Esophagus squamous epithelium (tissue), 4 donors: ENCODE data around the gene SPA17.

Source experiments
- CTCF ChIP-seq, 6 experiments: fragments of 450-650 bp in 4 of 6; fragments of 200-600 bp in 2 of 6; sonication (generic) in 2 of 6; IDR thresholded peaks; one replicate each; pipeline ENCODE4 v1.5.1; 2016 to 2019; ENCODE audit warnings: antibody characterized with exemption in 6 of 6, mild to moderate bottlenecking in 4 of 6, moderate library complexity in 4 of 6
- POLR2A ChIP-seq, 4 donors: fragments of 450-650 bp; IDR thresholded peaks; one replicate each; pipeline ENCODE4 v1.6.1; 2017; ENCODE audit warnings: antibody characterized with exemption in 4 of 4, mild to moderate bottlenecking in 4 of 4, moderate library complexity in 3 of 4

GRCh38 chr11:124657904-124658303 lies 15.8 kb upstream of the SPA17 start:
- TF ChIP-seq CTCF (IDR thresholded peaks at IDR 0.05): no peak
- no peak for TF ChIP-seq POLR2A (IDR thresholded peaks at IDR 0.05)
